ENCODE measurements around the gene TASL. TPM values are rescaled to one million over a fixed set of nuclear protein-coding genes. Genes with fewer than 3 reads are reported as not detected.
A peak's percentile ranks its signal among the peaks of the same experiment; 100 is the strongest.
"Not testable (repeated sequence)": the region's sequence is repeated elsewhere in the genome, so short reads cannot be mapped to it uniquely, and the experiment has no call there.

TASL gene
- total and polyA plus RNA-seq, 9 of the 15 experiments (the other 6 are each of a cell fraction or from before 2014, with no cell fraction given) = 0.07 to 0.09 TPM; not detected in 7

DNA sequence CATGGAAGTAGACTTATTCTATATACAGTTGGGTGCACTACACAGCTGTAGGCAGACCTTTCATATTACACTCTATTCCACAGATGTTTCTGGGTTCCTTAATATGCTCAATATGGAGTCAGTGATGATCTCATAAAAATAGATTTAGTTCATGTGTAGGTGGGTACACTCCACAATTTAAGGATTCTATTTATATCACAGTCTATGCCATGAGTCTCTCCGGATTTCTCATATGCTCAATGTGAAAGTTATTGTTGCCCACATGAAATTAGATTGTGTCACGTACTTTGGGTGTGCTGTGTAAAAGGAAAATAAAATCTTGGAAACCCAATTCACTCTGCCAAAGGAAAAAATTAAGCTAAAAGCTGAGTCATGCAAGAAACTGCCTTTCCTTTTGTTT lies 32.5 kb upstream of the TASL start:
- ChIA-PET CTCF (ENCODE audit: low intra/inter-chr PET ratio) (no interaction called here), POLR2A (no interaction called here)
- Histone ChIP-seq H3K4me1 (replicated peaks in 1 of 2; ENCODE audit: control insufficient read depth in 2 of 2, insufficient read depth in 2 of 2, low read length in 2 of 2) (no peaks in the 10 kb centered on the region), H2AFZ (ENCODE audit: low read depth, low read length) (no peak overlapping the region), H3K4me2 (ENCODE audit: insufficient read depth, low read length) (no peak overlapping the region), H3K27ac (ENCODE audit: extremely low read depth, low read depth, low read length) (no peak overlapping the region), H3K4me3 (no peak overlapping the region), H3K36me3 (ENCODE audit: control insufficient read depth, insufficient read depth, low read length) (no peaks in the 10 kb centered on the region), H3K9me3 (replicated peaks; ENCODE audit: control insufficient read depth, insufficient read depth, low read depth, low read length) (no peaks in the 10 kb centered on the region), H3K79me2 (ENCODE audit: control insufficient read depth, insufficient read depth, low read length) (no peaks in the 10 kb centered on the region), H4K20me1 (replicated peaks; ENCODE audit: control insufficient read depth, insufficient read depth, low read length) (no peaks in the 10 kb centered on the region), H3K9me1 (ENCODE audit: control insufficient read depth, insufficient read depth, low read length) (no peaks in the 10 kb centered on the region), H3K9ac (ENCODE audit: insufficient read depth in 1 of 2, low read depth in 2 of 2, low read length in 2 of 2) (no peak overlapping the region), H3K27me3 (ENCODE audit: control insufficient read depth in 2 of 2, insufficient read depth in 2 of 2, low read length in 2 of 2) (no peaks in the 10 kb centered on the region; a peak in 2 of 5 replicates)
- DNase-seq (ENCODE audit: extremely low read depth in 1 of 4, low spot score in 3 of 4) (no peak), FAIRE-seq (no peak), ATAC-seq (no peak)
- TF ChIP-seq MAFG (tag; conservative IDR thresholded peaks at IDR 0.05) (peak; percentile 42; the same call in 1 of the 2 replicates), C11orf30 (IDR thresholded peaks at IDR 0.05; ENCODE audit: low read depth) (no peak)
- no TSS peak for BruUV-seq (replicated peaks)
- WGBS (ENCODE audit: insufficient coverage, low coverage, missing lambda C conversion rate) = 0% methylated on average over 2 of the region's 2 CpGs
- intact Hi-C loops (cut with micrococcal nuclease) = no loop called here
- in situ Hi-C loops (cut with MboI) = no loop called here

DNA sequence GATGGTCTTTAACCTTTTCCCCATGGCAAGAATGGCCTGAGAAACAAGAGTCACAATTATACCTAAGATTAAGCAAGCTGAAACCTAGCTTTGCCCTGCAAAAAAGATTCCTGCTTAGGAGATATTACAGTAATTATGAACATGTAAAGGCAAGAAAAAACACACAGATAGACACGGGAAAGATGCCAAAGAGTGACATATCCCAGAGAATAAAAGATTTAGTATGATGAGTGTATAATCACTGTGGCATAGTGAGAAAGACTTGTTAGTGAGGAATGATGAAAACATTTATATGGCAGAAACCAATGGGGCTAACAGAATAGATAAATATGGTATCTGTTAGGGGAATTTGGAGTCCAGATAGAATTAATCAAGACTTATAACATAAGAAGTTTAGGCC lies 29.6 kb upstream of the TASL start:
- no peaks in the 10 kb centered on the region for H4K20me1 ChIP-seq (replicated peaks; ENCODE audit: control insufficient read depth, insufficient read depth, low read length)
- no peak overlapping the region for H3K4me2 ChIP-seq (ENCODE audit: insufficient read depth, low read length)
- no peaks in the 10 kb centered on the region for H3K9me3 ChIP-seq (replicated peaks; ENCODE audit: control insufficient read depth, insufficient read depth, low read depth, low read length)
- DNase-seq (ENCODE audit: extremely low read depth in 1 of 4, low spot score in 3 of 4) (no peak), ATAC-seq (no peak), FAIRE-seq (no peak)
- no TSS peak for BruUV-seq (replicated peaks)
- no peak overlapping the region for H2AFZ ChIP-seq (ENCODE audit: low read depth, low read length)
- H3K9me1 ChIP-seq (ENCODE audit: control insufficient read depth, insufficient read depth, low read length) = no peaks in the 10 kb centered on the region
- in situ Hi-C loops (cut with MboI) (no loop called here), intact Hi-C loops (cut with micrococcal nuclease) (no loop called here)
- no peaks in the 10 kb centered on the region for H3K79me2 ChIP-seq (ENCODE audit: control insufficient read depth, insufficient read depth, low read length)
- CTCF ChIA-PET (ENCODE audit: low intra/inter-chr PET ratio) = no interaction called here
- no peaks in the 10 kb centered on the region; a peak in 2 of 5 replicates for H3K27me3 ChIP-seq (ENCODE audit: control insufficient read depth in 2 of 2, insufficient read depth in 2 of 2, low read length in 2 of 2)
- H3K4me1 ChIP-seq (replicated peaks in 1 of 2; ENCODE audit: control insufficient read depth in 2 of 2, insufficient read depth in 2 of 2, low read length in 2 of 2) = no peaks in the 10 kb centered on the region
- WGBS (ENCODE audit: insufficient coverage, low coverage, missing lambda C conversion rate) = 0% methylated on average over 1 of the region's 1 CpG
- TF ChIP-seq CBX3 (IDR thresholded peaks at IDR 0.05; ENCODE audit: borderline replicate concordance in 1 of 2, low read length in 2 of 2) (no peak), KAT2B (IDR thresholded peaks at IDR 0.05; ENCODE audit: low read depth, low read length) (no peak)
- no peak overlapping the region for H3K4me3 ChIP-seq
- H3K27ac ChIP-seq (ENCODE audit: extremely low read depth, low read depth, low read length) = no peak overlapping the region
- POLR2A ChIA-PET = no interaction called here
- no peak overlapping the region for H3K9ac ChIP-seq (ENCODE audit: insufficient read depth in 1 of 2, low read depth in 2 of 2, low read length in 2 of 2)
- no peaks in the 10 kb centered on the region for H3K36me3 ChIP-seq (ENCODE audit: control insufficient read depth, insufficient read depth, low read length)

DNA sequence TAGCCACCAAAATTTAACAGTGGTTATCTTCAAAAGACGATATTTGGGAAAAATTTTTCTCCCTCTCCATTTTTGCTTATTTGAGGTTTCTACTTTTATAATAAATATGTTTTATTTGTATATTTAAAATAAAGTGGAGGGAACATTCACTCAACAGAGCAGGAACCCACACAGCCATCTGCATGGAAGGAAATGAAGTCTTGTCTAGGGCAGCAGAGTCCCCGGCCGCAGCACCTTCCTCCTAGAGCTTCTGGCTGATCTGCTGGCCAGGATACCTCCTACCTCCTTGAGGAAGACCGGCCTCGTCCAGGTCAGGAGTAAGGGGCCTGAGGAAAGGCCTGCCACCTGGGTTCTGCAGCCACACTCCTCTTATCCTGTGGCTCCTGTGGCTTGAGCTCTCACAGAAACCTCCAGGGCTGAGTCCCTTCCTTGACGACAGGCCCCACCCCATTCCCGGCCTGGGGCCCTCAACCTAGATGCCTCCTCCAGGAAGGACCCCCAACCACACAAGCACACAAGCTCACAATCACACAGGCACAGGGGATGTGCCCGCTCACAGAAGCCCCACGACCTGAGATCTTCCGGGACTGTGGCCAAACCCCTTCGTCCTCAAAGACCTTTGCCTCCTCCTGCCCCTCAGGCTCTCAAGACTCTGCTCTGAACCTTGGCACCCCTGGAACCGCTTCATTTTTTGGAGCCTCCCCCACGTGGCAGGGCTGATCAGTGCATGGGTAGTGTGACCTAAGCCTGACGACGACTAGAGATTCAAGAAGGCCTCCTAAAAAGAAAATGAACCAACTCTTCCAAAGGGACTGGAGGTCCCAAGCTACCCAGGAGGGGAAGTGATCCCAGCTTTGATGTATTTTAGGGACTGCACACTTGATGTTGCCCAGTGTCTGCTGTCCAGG lies 23.0 kb upstream of the TASL start:
- H3K79me2 ChIP-seq (ENCODE audit: control insufficient read depth, insufficient read depth, low read length); H3K27me3 ChIP-seq (ENCODE audit: control insufficient read depth in 2 of 2, insufficient read depth in 2 of 2, low read length in 2 of 2); DNase-seq (ENCODE audit: extremely low read depth in 1 of 4, low spot score in 3 of 4); H4K20me1 ChIP-seq (replicated peaks; ENCODE audit: control insufficient read depth, insufficient read depth, low read length); H3K27ac ChIP-seq (ENCODE audit: extremely low read depth, low read depth, low read length); BruUV-seq (replicated peaks); POLR2A ChIA-PET; H3K4me2 ChIP-seq (ENCODE audit: insufficient read depth, low read length); H3K9ac ChIP-seq (ENCODE audit: insufficient read depth in 1 of 2, low read depth in 2 of 2, low read length in 2 of 2); H3K36me3 ChIP-seq (ENCODE audit: control insufficient read depth, insufficient read depth, low read length); H3K4me3 ChIP-seq; H3K4me1 ChIP-seq (replicated peaks in 1 of 2; ENCODE audit: control insufficient read depth in 2 of 2, insufficient read depth in 2 of 2, low read length in 2 of 2); intact Hi-C loops (cut with micrococcal nuclease); H3K9me3 ChIP-seq (replicated peaks; ENCODE audit: control insufficient read depth, insufficient read depth, low read depth, low read length); H2AFZ ChIP-seq (ENCODE audit: low read depth, low read length); H3K9me1 ChIP-seq (ENCODE audit: control insufficient read depth, insufficient read depth, low read length); in situ Hi-C loops (cut with MboI); CTCF ChIA-PET (ENCODE audit: low intra/inter-chr PET ratio): not testable (repeated sequence)
- 0% methylated on average over 3 of the region's 15 CpGs for WGBS (ENCODE audit: insufficient coverage, low coverage, missing lambda C conversion rate)
- ATAC-seq (peak; percentile 55), FAIRE-seq (peak; percentile 95)

Data from K562 (cell line).